ENCODE measurements around the gene LPP. TPM values are rescaled to one million over a fixed set of nuclear protein-coding genes. Genes with fewer than 3 reads are reported as not detected.

LPP gene
- total RNA-seq, 1 donor from 2014 or later: 222 TPM

DNA sequence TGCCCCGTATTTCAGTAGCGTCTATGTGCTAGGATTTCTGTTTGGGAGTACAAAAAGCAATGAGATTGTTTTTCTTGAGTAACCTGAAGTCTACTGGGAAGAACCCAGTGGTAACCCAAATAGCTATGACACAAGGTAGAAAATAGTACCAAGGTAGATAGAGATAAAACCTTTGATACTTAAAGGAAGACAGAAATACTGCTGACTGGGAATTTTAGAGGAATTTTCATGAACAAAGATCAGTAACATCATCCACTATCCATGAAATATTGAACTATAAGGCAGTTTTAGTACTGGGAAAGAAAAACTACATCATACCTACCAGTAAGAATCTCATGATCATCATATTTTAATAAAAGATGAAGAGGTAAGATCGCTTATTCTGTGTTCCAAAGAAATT lies 489.8 kb downstream of the LPP start:
- H3K9ac ChIP-seq (ENCODE audit: low read length): no peak overlapping the region
- no peak overlapping the region for H2AFZ ChIP-seq (ENCODE audit: low read depth, low read length)
- Mint-ChIP-seq H3K4me1 (ENCODE audit: low read depth, unreplicated experiment) (peaks cover 3% of the 10 kb centered on the region), H3K27me3 (ENCODE audit: low read depth, unreplicated experiment) (no peaks in the 10 kb centered on the region), H3K4me3 (ENCODE audit: unreplicated experiment) (no peak overlapping the region), H3K27ac (ENCODE audit: unreplicated experiment) (no peak overlapping the region), H3K9me3 (ENCODE audit: unreplicated experiment) (peaks cover 2% of the 10 kb centered on the region), H3K36me3 (ENCODE audit: low read depth, unreplicated experiment) (no peaks in the 10 kb centered on the region)
- H3K27me3 ChIP-seq (ENCODE audit: insufficient read depth, low read length): no peaks in the 10 kb centered on the region
- TF ChIP-seq, protein P1, sequence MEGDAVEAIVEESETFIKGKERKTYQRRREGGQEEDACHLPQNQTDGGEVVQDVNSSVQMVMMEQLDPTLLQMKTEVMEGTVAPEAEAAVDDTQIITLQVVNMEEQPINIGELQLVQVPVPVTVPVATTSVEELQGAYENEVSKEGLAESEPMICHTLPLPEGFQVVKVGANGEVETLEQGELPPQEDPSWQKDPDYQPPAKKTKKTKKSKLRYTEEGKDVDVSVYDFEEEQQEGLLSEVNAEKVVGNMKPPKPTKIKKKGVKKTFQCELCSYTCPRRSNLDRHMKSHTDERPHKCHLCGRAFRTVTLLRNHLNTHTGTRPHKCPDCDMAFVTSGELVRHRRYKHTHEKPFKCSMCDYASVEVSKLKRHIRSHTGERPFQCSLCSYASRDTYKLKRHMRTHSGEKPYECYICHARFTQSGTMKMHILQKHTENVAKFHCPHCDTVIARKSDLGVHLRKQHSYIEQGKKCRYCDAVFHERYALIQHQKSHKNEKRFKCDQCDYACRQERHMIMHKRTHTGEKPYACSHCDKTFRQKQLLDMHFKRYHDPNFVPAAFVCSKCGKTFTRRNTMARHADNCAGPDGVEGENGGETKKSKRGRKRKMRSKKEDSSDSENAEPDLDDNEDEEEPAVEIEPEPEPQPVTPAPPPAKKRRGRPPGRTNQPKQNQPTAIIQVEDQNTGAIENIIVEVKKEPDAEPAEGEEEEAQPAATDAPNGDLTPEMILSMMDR (IDR thresholded peaks at IDR 0.05; ENCODE audit: insufficient read depth, low read depth, low read length): no peak
- no peak for TF ChIP-seq EZH2 (IDR thresholded peaks at IDR 0.05; ENCODE audit: insufficient read depth, low read length)
- no peak overlapping the region for H3K27ac ChIP-seq (ENCODE audit: low read depth, low read length)
- no peaks in the 10 kb centered on the region for H3K4me1 ChIP-seq (ENCODE audit: insufficient read depth, low read length)
- H3K9me3 ChIP-seq (ENCODE audit: insufficient read depth, low read depth, low read length): no peaks in the 10 kb centered on the region
- DNase-seq (ENCODE audit: low read depth) (no peak), FAIRE-seq (no peak)
- peaks cover 43% of the 10 kb centered on the region for H3K79me2 ChIP-seq (ENCODE audit: insufficient read depth, low read length)
- no peak overlapping the region for H3K4me2 ChIP-seq (ENCODE audit: low read length)
- H3K36me3 ChIP-seq (ENCODE audit: insufficient read depth, low read length): peaks cover 4% of the 10 kb centered on the region
- H3K4me3 ChIP-seq (ENCODE audit: insufficient read depth, low read depth, low read length): no peak overlapping the region
- H4K20me1 ChIP-seq (ENCODE audit: insufficient read depth, low read length): peaks cover 37% of the 10 kb centered on the region

DNA sequence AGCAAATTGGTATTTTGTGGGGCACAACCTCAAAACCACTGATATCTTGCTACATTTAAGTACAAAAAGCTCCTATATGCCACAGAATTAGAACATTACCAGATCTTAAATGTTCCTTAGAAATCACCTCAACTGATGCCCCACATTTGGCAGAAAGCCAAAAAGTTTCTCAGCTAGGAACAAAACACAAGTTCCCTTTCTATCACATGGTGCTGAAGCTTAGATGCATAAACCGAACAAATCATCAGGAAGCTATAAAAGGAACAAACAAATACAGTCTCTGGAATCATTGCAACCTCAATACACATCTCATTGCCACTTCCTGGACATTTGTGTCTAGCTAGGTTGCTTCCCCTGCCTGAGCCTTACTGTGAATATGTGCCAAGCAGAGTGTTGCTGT lies 492.6 kb downstream of the LPP start:
- H3K9me3 Mint-ChIP-seq (ENCODE audit: unreplicated experiment): no peaks in the 10 kb centered on the region
- TF ChIP-seq, protein P1 (IDR thresholded peaks at IDR 0.05; ENCODE audit: insufficient read depth, low read depth, low read length): no peak
- no peak for TF ChIP-seq EZH2 (IDR thresholded peaks at IDR 0.05; ENCODE audit: insufficient read depth, low read length)
- H3K9me3 ChIP-seq (ENCODE audit: insufficient read depth, low read depth, low read length): no peaks in the 10 kb centered on the region
- no peak overlapping the region for H3K4me3 Mint-ChIP-seq (ENCODE audit: unreplicated experiment)
- DNase-seq (ENCODE audit: low read depth): no peak
- H4K20me1 ChIP-seq (ENCODE audit: insufficient read depth, low read length): peaks cover 47% of the 10 kb centered on the region
- H2AFZ ChIP-seq (ENCODE audit: low read depth, low read length): no peak overlapping the region
- H3K4me3 ChIP-seq (ENCODE audit: insufficient read depth, low read depth, low read length): no peak overlapping the region
- FAIRE-seq: peak; percentile 69
- H3K27ac ChIP-seq (ENCODE audit: low read depth, low read length): no peak overlapping the region
- H3K27me3 ChIP-seq (ENCODE audit: insufficient read depth, low read length): no peaks in the 10 kb centered on the region
- no peak overlapping the region for H3K27ac Mint-ChIP-seq (ENCODE audit: unreplicated experiment)
- H3K27me3 Mint-ChIP-seq (ENCODE audit: low read depth, unreplicated experiment): no peaks in the 10 kb centered on the region
- peaks cover 53% of the 10 kb centered on the region for H3K79me2 ChIP-seq (ENCODE audit: insufficient read depth, low read length)
- H3K9ac ChIP-seq (ENCODE audit: low read length): no peak overlapping the region
- no peaks in the 10 kb centered on the region for H3K4me1 ChIP-seq (ENCODE audit: insufficient read depth, low read length)
- no peak overlapping the region for H3K4me2 ChIP-seq (ENCODE audit: low read length)
- H3K36me3 Mint-ChIP-seq (ENCODE audit: low read depth, unreplicated experiment): no peaks in the 10 kb centered on the region
- H3K36me3 ChIP-seq (ENCODE audit: insufficient read depth, low read length): peaks cover 4% of the 10 kb centered on the region
- H3K4me1 Mint-ChIP-seq (ENCODE audit: low read depth, unreplicated experiment): peaks cover 10% of the 10 kb centered on the region

DNA sequence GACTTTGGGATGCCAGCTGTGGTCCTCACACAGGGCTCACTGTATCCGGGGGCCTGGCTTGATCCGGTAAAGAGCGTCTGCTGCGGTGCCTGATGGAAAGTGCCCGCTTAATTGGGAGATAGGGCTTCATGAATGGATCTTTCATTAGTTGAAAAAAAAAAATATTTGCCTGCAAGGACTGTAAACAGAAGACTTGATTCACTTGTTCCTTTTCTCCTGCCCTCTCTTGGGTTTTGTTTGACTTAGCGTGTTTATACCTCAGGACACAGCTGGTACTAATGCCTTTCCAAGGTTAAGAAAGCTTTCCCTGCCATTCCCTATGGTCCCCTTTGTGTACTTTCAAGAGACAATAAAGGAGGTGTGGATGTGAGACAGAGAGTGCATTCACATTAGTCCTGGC lies 493.3 kb downstream of the LPP start:
- no peak overlapping the region for H3K4me3 ChIP-seq (ENCODE audit: insufficient read depth, low read depth, low read length)
- H3K36me3 ChIP-seq (ENCODE audit: insufficient read depth, low read length): peaks cover 4% of the 10 kb centered on the region
- TF ChIP-seq EZH2 (IDR thresholded peaks at IDR 0.05; ENCODE audit: insufficient read depth, low read length): no peak
- TF ChIP-seq, protein P1 (IDR thresholded peaks at IDR 0.05; ENCODE audit: insufficient read depth, low read depth, low read length): no peak
- peaks cover 55% of the 10 kb centered on the region for H3K79me2 ChIP-seq (ENCODE audit: insufficient read depth, low read length)
- no peaks in the 10 kb centered on the region for H3K4me1 ChIP-seq (ENCODE audit: insufficient read depth, low read length)
- Mint-ChIP-seq H3K27ac (ENCODE audit: unreplicated experiment) (no peak overlapping the region), H3K4me3 (ENCODE audit: unreplicated experiment) (no peak overlapping the region), H3K4me1 (ENCODE audit: low read depth, unreplicated experiment) (peaks cover 10% of the 10 kb centered on the region), H3K9me3 (ENCODE audit: unreplicated experiment) (no peaks in the 10 kb centered on the region), H3K36me3 (ENCODE audit: low read depth, unreplicated experiment) (no peaks in the 10 kb centered on the region), H3K27me3 (ENCODE audit: low read depth, unreplicated experiment) (no peaks in the 10 kb centered on the region)
- DNase-seq (ENCODE audit: low read depth): no peak
- no peak overlapping the region for H3K27ac ChIP-seq (ENCODE audit: low read depth, low read length)
- no peak overlapping the region for H3K4me2 ChIP-seq (ENCODE audit: low read length)
- no peak for FAIRE-seq
- H3K9ac ChIP-seq (ENCODE audit: low read length): no peak overlapping the region
- H2AFZ ChIP-seq (ENCODE audit: low read depth, low read length): no peak overlapping the region
- H3K27me3 ChIP-seq (ENCODE audit: insufficient read depth, low read length): no peaks in the 10 kb centered on the region
- H4K20me1 ChIP-seq (ENCODE audit: insufficient read depth, low read length): peaks cover 53% of the 10 kb centered on the region
- no peaks in the 10 kb centered on the region for H3K9me3 ChIP-seq (ENCODE audit: insufficient read depth, low read depth, low read length)
